ENCODE data around the gene PDE11A. TPM values are rescaled to one million over a fixed set of nuclear protein-coding genes. Genes with fewer than 3 reads are reported as not detected.
A peak's percentile ranks its signal among the peaks of the same experiment; 100 is the strongest.

The PDE11A gene
- total and polyA plus RNA-seq, 4 donors, result 1.0 to 5.9 (median 1.7) TPM

- Histone ChIP-seq H3K27me3 (ENCODE audit: control insufficient read depth in 4 of 4, insufficient read depth in 4 of 4, low read length in 3 of 4) (no peaks in the 10 kb centered on the region), H3K36me3 (ENCODE audit: control insufficient read depth in 4 of 4, insufficient read depth in 3 of 4, low read depth in 1 of 4, low read length in 3 of 4) (no peaks in the 10 kb centered on the region), H3K4me1 (ENCODE audit: control insufficient read depth in 4 of 4, insufficient read depth in 4 of 4, low read length in 3 of 4) (no peaks in the 10 kb centered on the region), H3K9ac (ENCODE audit: low read depth in 1 of 2, low read length in 2 of 2) (no peak overlapping the region), H3K27ac (ENCODE audit: low read depth in 1 of 2, low read length in 2 of 2) (no peak overlapping the region), H3K4me3 (ENCODE audit: low read depth in 1 of 3, low read length in 3 of 3) (no peak overlapping the region), H3K9me3 (ENCODE audit: control insufficient read depth in 4 of 4, low read length in 3 of 4) (no peaks in the 10 kb centered on the region)
- no peak for DNase-seq (ENCODE audit: low spot score)
- TF ChIP-seq, protein P1, sequence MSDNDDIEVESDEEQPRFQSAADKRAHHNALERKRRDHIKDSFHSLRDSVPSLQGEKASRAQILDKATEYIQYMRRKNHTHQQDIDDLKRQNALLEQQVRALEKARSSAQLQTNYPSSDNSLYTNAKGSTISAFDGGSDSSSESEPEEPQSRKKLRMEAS (IDR thresholded peaks at IDR 0.05), result no peak
- TF ChIP-seq RAD21 (IDR thresholded peaks at IDR 0.05) (peak in 1 of 2 donors; percentile 33), HNF4G (IDR thresholded peaks at IDR 0.05) (no peak)
- 87% methylated on average over 3 of the region's 3 CpGs for WGBS
Observed at GRCh38 chr2:177717831-177718618, 354.6 kb downstream of the PDE11A start.

DNA sequence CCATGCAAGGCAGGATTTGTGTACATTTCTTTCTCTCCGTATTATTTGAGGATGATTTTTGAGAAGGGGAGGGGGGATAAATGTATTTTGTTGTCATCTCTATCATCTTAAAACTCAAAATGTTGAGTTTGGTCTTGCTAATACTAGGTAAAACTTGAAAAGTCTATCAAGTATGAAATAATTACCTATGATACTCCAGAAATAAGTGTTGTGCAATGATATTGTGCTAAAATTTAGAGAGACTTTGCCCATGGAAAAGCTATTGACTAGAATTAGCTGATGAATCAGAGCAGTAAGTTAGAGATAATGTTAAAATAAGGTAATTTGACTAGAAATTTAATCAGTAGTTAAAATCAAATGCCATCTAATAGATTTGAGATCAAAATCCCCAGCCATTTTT, 356.1 kb downstream of the PDE11A start:
- Histone ChIP-seq H3K4me1 (ENCODE audit: control insufficient read depth in 4 of 4, insufficient read depth in 4 of 4, low read length in 3 of 4) (no peaks in the 10 kb centered on the region), H3K9ac (ENCODE audit: low read depth in 1 of 2, low read length in 2 of 2) (no peak overlapping the region), H3K27ac (ENCODE audit: low read depth in 1 of 2, low read length in 2 of 2) (no peak overlapping the region), H3K36me3 (ENCODE audit: control insufficient read depth in 4 of 4, insufficient read depth in 3 of 4, low read depth in 1 of 4, low read length in 3 of 4) (no peaks in the 10 kb centered on the region), H3K4me3 (ENCODE audit: low read depth in 1 of 3, low read length in 3 of 3) (no peak overlapping the region), H3K27me3 (ENCODE audit: control insufficient read depth in 4 of 4, insufficient read depth in 4 of 4, low read length in 3 of 4) (no peaks in the 10 kb centered on the region), H3K9me3 (ENCODE audit: control insufficient read depth in 4 of 4, low read length in 3 of 4) (no peaks in the 10 kb centered on the region)
- DNase-seq (ENCODE audit: low spot score), result no peak
- TF ChIP-seq FOXA2 (IDR thresholded peaks at IDR 0.05), result no peak
- TF ChIP-seq TAF1 (conservative IDR thresholded peaks at IDR 0.05), result no peak
- no peak for TF ChIP-seq RXRA (IDR thresholded peaks at IDR 0.05)
- TF ChIP-seq, protein P2, sequence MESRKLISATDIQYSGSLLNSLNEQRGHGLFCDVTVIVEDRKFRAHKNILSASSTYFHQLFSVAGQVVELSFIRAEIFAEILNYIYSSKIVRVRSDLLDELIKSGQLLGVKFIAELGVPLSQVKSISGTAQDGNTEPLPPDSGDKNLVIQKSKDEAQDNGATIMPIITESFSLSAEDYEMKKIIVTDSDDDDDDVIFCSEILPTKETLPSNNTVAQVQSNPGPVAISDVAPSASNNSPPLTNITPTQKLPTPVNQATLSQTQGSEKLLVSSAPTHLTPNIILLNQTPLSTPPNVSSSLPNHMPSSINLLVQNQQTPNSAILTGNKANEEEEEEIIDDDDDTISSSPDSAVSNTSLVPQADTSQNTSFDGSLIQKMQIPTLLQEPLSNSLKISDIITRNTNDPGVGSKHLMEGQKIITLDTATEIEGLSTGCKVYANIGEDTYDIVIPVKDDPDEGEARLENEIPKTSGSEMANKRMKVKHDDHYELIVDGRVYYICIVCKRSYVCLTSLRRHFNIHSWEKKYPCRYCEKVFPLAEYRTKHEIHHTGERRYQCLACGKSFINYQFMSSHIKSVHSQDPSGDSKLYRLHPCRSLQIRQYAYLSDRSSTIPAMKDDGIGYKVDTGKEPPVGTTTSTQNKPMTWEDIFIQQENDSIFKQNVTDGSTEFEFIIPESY (IDR thresholded peaks at IDR 0.05), result no peak
- TF ChIP-seq GABPA (IDR thresholded peaks at IDR 0.05 in 1 of 2, conservative IDR thresholded peaks at IDR 0.05 in 1 of 2), result no peak
- TF ChIP-seq, protein P3, sequence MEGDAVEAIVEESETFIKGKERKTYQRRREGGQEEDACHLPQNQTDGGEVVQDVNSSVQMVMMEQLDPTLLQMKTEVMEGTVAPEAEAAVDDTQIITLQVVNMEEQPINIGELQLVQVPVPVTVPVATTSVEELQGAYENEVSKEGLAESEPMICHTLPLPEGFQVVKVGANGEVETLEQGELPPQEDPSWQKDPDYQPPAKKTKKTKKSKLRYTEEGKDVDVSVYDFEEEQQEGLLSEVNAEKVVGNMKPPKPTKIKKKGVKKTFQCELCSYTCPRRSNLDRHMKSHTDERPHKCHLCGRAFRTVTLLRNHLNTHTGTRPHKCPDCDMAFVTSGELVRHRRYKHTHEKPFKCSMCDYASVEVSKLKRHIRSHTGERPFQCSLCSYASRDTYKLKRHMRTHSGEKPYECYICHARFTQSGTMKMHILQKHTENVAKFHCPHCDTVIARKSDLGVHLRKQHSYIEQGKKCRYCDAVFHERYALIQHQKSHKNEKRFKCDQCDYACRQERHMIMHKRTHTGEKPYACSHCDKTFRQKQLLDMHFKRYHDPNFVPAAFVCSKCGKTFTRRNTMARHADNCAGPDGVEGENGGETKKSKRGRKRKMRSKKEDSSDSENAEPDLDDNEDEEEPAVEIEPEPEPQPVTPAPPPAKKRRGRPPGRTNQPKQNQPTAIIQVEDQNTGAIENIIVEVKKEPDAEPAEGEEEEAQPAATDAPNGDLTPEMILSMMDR (IDR thresholded peaks at IDR 0.05; ENCODE audit: low read depth, low read length, missing input control), result no peak
- no peak for TF ChIP-seq FOXA1 (IDR thresholded peaks at IDR 0.05)
- TF ChIP-seq RAD21 (IDR thresholded peaks at IDR 0.05), result no peak
- TF ChIP-seq REST (IDR thresholded peaks at IDR 0.05), result no peak
- TF ChIP-seq, protein P4, sequence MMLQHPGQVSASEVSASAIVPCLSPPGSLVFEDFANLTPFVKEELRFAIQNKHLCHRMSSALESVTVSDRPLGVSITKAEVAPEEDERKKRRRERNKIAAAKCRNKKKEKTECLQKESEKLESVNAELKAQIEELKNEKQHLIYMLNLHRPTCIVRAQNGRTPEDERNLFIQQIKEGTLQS (IDR thresholded peaks at IDR 0.05), result no peak
- WGBS, result 95% methylated on average over 1 of the region's 1 CpG
